Stomach smooth muscle (tissue), 2 donors: ENCODE results near the gene CALM3.
A peak's percentile ranks its signal among the peaks of the same experiment; 100 is the strongest.

Experiments used
- H3K27ac ChIP-seq: one replicate; pipeline ENCODE4 v1.7.0; 2013; ENCODE audit warnings: mild to moderate bottlenecking, low read length, inconsistent platforms
- H3K27me3 ChIP-seq, 2 donors: one replicate each; pipeline ENCODE4 v1.7.0; 2013; ENCODE audit warnings: low read length in 2 of 2; ENCODE audit not compliant: insufficient read depth in 2 of 2, control insufficient read depth in 1 of 2
- H3K36me3 ChIP-seq, 2 donors: one replicate each; pipeline ENCODE4 v1.7.0; 2013; ENCODE audit warnings: low read length in 2 of 2; ENCODE audit not compliant: control insufficient read depth in 2 of 2, insufficient read depth in 2 of 2
- H3K4me1 ChIP-seq: one replicate; pipeline ENCODE4 v1.7.0; 2013; ENCODE audit warnings: low read length; ENCODE audit not compliant: control insufficient read depth, insufficient read depth
- H3K4me3 ChIP-seq, 2 donors: one replicate each; pipeline ENCODE4 v1.7.0; 2013; ENCODE audit warnings: low read length in 2 of 2
- H3K9ac ChIP-seq, 2 donors: one replicate each; pipeline ENCODE4 v1.7.0; 2013; ENCODE audit warnings: low read length in 2 of 2, mild to moderate bottlenecking in 1 of 2
- H3K9me3 ChIP-seq, 2 donors: one replicate each; pipeline ENCODE4 v1.7.0; 2013; ENCODE audit warnings: low read length in 2 of 2; ENCODE audit not compliant: control insufficient read depth in 2 of 2
- donor health status: healthy.
- donor health status: Pancreatic carcinoma.

The CALM3 gene

GRCh38 chr19:46599716-46600373 is 1.3 kb upstream of the CALM3 start:
- no peaks in the 10 kb centered on the region for H3K9me3 ChIP-seq
- peak overlapping the region; percentile 99 for H3K27ac ChIP-seq
- peaks cover 32% of the 10 kb centered on the region for H3K4me1 ChIP-seq
- no peaks in the 10 kb centered on the region for H3K27me3 ChIP-seq
- H3K36me3 ChIP-seq, result no peaks in the 10 kb centered on the region
- peak overlapping the region; percentile 69 to 93 for H3K4me3 ChIP-seq
- peak overlapping the region; percentile 90 to 100 for H3K9ac ChIP-seq

GRCh38 chr19:46600384-46601317 is 479 bp upstream of the CALM3 start:
- H3K9me3 ChIP-seq, result no peaks in the 10 kb centered on the region
- no peaks in the 10 kb centered on the region for H3K27me3 ChIP-seq
- peak overlapping the region; percentile 69 to 93 for H3K4me3 ChIP-seq
- peak overlapping the region; percentile 90 to 100 for H3K9ac ChIP-seq
- peak overlapping the region; percentile 99 for H3K27ac ChIP-seq
- H3K4me1 ChIP-seq, result peaks cover 40% of the 10 kb centered on the region
- peaks cover 0 to under 1% of the 10 kb centered on the region in 2 donors for H3K36me3 ChIP-seq

DNA sequence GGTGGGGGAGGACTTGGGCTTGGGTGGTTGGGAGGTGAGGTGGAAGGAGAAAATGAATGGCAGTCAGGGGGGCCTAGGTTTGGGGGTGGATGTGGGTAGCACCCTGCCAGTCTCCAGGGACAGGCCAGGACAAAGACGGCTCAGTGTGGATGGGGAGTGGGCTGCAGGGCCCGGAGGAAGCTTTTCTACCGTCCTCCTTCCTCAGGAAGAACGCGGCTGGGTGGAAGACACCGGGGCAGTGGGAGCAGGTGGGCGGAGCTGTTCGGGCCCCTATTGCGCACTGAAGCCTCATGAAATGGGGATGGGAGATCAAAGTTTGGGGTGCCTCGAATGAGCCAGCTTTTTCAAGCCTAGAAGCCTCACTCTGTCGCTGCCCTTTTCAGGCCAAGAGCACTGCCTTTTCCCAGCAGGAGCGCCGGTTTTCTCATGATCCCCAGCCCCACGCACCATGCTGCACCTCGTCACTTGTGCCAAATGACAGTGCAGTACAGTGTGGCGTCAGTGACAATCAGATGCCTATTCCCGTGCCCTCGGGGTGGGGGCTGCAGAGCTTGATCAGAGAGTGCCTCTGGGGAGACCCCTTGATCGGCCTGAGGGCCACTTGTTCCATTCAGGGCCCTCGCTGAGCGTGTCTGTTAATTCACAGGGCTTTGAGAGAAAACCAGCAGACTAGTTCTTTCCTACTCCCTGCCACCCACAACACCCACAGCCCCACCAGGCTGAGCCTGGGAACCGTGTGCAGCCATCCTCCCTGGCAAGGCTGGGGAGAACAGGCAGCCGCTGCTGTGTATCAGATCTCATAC is 1.5 kb downstream of the CALM3 start:
- Histone ChIP-seq H3K4me1 (peaks cover 54% of the 10 kb centered on the region), H3K4me3 (peak overlapping the region; percentile 89 to 93), H3K36me3 (peaks cover 8 to 18% of the 10 kb centered on the region in 2 donors), H3K9me3 (no peaks in the 10 kb centered on the region), H3K27ac (peak overlapping the region; percentile 88), H3K9ac (peak overlapping the region; percentile 75 to 96), H3K27me3 (no peaks in the 10 kb centered on the region)

DNA sequence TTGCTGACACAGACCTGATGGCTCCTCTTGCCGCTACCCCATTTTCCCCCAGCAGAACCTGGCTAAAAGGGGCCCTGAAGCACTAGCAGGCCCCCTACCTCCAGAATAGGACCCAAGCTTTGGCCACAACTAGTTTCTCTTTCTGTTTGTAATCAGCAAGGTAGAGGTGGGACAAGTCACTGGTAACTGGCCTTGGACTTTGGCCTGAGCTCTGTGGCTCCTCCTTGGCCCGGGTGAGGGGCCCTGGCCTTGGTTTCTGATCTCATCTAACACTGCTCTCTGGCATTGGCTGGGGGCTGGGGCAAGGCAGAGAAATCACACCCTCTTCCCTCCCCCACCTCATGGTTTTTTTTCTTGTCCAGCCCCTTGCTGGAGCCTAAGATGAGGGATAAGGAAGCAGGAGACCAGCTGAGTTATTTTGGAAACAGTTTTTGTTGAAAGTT is 2.1 kb downstream of the CALM3 start:
- Histone ChIP-seq H3K9me3 (no peaks in the 10 kb centered on the region), H3K36me3 (peaks cover 12 to 24% of the 10 kb centered on the region in 2 donors), H3K27me3 (no peaks in the 10 kb centered on the region), H3K9ac (peak overlapping the region; percentile 75 to 96), H3K4me1 (peaks cover 55% of the 10 kb centered on the region), H3K4me3 (peak overlapping the region; percentile 89 to 93), H3K27ac (peak overlapping the region; percentile 88)

GRCh38 chr19:46603752-46604231 is 2.7 kb downstream of the CALM3 start:
- H3K36me3 ChIP-seq, result peaks cover 17 to 30% of the 10 kb centered on the region in 2 donors
- peak overlapping the region; percentile 88 for H3K27ac ChIP-seq
- peak overlapping the region; percentile 51 to 75 for H3K9ac ChIP-seq
- H3K4me1 ChIP-seq, result peaks cover 56% of the 10 kb centered on the region
- no peaks in the 10 kb centered on the region for H3K9me3 ChIP-seq
- no peaks in the 10 kb centered on the region for H3K27me3 ChIP-seq
- peak overlapping the region; percentile 89 to 93 for H3K4me3 ChIP-seq

DNA sequence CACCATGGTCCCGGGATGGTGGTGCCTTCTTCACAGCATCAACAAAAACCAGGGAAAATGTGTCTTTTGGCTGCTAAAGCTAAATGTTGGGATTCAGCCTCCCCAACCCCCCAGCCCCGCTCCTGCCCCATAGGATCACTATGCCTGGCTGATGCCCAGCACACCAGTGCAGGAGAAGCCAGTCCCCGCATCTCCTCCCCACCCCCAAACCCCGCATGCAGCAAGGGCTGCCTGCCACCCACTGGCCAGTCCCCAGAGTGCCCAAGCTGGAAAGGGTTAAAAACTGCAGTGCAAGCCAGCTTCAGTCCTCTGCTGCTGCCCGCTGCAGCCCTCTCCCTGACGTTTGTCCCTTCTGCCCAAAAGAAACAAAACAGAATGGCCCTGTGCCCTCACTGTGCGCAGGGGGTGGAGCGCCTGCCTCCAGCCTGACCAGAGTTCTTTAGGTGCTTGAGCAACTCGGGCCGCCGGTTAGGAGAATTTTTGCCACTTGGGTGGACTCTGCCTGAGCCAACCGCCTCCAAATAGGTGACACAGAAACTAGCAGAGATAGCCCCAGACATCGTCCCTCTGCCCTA is 3.7 kb downstream of the CALM3 start:
- Histone ChIP-seq H3K27me3 (no peaks in the 10 kb centered on the region), H3K4me3 (peak overlapping the region; percentile 17 to 93), H3K27ac (peak overlapping the region; percentile 88), H3K4me1 (peaks cover 56% of the 10 kb centered on the region), H3K9ac (peak overlapping the region in 1 of 2 donors; percentile 55), H3K36me3 (peaks cover 28 to 40% of the 10 kb centered on the region in 2 donors), H3K9me3 (no peaks in the 10 kb centered on the region)

- Histone ChIP-seq H3K4me3 (peak overlapping the region in 1 of 2 donors; percentile 93), H3K27me3 (no peaks in the 10 kb centered on the region), H3K4me1 (peaks cover 51% of the 10 kb centered on the region), H3K9me3 (no peaks in the 10 kb centered on the region), H3K9ac (peak overlapping the region in 1 of 2 donors; percentile 55), H3K27ac (peak overlapping the region; percentile 88), H3K36me3 (peaks cover 30 to 43% of the 10 kb centered on the region in 2 donors)
Measured at GRCh38 chr19:46605356-46605821, 4.3 kb downstream of the CALM3 start.

DNA sequence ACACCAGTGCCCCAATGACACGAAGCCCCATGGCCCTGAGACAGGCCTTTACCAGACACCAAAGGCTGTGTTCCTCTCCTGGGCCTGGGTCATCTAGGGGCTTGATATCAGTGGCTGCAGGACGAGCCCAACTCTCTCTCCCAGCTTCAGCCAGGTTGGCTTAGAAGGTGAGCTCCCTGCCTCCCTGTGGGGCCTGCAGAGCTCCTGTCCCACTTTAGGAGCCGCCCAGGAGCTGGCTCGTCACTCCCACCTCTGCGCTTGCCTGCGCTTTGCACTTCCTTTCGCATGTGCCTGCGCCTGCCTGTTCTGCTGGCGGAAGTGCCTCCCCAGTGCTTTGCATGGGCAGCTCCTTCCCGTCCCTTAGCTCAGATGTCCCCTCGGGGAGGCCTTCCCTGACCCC is 4.9 kb downstream of the CALM3 start:
- Histone ChIP-seq H3K9me3 (no peaks in the 10 kb centered on the region), H3K9ac (peak overlapping the region in 1 of 2 donors; percentile 55), H3K4me3 (peak overlapping the region in 1 of 2 donors; percentile 93), H3K27ac (peak overlapping the region; percentile 88), H3K36me3 (peaks cover 30 to 43% of the 10 kb centered on the region in 2 donors), H3K4me1 (peaks cover 50% of the 10 kb centered on the region), H3K27me3 (no peaks in the 10 kb centered on the region)

- peaks cover 50% of the 10 kb centered on the region for H3K4me1 ChIP-seq
- no peak overlapping the region for H3K4me3 ChIP-seq
- peak overlapping the region; percentile 88 for H3K27ac ChIP-seq
- H3K36me3 ChIP-seq, result peaks cover 30 to 43% of the 10 kb centered on the region in 2 donors
- no peaks in the 10 kb centered on the region for H3K9me3 ChIP-seq
- H3K9ac ChIP-seq, result no peak overlapping the region
- no peaks in the 10 kb centered on the region for H3K27me3 ChIP-seq
Measured at GRCh38 chr19:46606681-46607447, 5.7 kb downstream of the CALM3 start.
